Activated CD4-positive, alpha-beta T cell treated with anti-CD3 and anti-CD28 coated beads, Interleukin-2, amount 50 U/mL, for 48 hours (primary cell): ENCODE measurements around the gene EFCAB14.
"Not testable (repeated sequence)": the region's sequence is repeated elsewhere in the genome, so short reads cannot be mapped to it uniquely, and the experiment has no call there.

Experiments
- DNase-seq, 2 experiments: peaks; one replicate each; pipeline ENCODE4 v3.0.0-alpha.2; 2020

The EFCAB14 gene

GRCh38 chr1:46652321-46653100 is 66.4 kb downstream of the EFCAB14 start:
- no peak for DNase-seq

- DNase-seq: not testable (repeated sequence)
Observed at GRCh38 chr1:46651152-46651551, 67.8 kb downstream of the EFCAB14 start.

DNA sequence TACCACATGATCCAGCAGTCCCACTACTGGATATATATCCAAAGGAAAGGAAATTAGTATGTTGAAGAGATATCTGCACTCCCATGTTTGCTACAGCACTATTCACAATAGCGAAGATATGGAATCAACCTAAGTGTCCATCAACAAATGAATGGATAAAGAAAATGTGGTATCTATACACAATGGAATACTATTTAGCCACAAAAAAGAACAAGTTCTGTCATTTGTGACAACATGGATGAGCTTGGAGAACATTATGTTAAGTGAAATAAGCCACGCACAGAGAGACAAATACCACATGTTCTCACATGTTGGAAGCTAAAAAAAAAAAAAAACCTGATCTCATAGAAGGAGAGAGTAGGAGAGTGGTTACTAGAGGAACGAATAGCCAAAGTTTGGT is 68.4 kb downstream of the EFCAB14 start:
- no peak for DNase-seq

DNA sequence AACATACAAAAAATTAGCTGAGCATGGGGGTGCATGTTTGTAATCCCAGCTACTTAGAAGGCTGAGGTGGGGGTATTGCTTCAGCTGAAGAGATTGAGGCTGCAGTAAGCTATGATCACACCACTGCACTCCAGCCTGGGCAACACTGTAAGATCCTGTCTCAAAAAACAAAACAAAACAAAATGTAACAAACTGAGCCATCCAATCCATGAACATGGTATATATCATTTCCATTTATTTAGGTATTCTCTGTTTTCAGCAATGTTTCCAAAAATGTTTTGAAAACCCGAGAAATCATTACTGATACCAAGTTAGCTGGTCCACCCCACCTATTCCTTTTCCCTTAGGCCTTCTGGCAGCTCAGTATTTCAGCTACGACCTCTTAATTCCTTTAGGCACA is 69.2 kb downstream of the EFCAB14 start:
- DNase-seq: no peak

DNA sequence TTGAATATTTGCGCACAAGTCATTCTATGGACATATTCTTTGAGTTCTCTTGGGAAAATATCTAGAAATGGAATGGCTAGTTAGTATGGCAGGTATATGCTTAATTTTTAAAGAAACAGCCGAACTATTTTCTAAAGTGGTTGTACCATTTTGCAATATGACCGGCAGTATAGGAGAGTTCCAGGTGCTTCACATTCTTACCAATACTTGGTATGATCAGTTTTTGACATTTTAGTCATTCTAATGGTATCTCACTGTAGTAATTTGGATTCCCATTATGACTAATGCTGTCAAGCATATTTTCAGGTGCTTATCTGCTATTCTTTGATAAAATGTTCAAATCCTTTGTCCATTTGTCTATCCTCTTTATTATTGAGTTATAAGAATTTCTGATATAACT is 71.3 kb downstream of the EFCAB14 start:
- DNase-seq: no peak

DNA sequence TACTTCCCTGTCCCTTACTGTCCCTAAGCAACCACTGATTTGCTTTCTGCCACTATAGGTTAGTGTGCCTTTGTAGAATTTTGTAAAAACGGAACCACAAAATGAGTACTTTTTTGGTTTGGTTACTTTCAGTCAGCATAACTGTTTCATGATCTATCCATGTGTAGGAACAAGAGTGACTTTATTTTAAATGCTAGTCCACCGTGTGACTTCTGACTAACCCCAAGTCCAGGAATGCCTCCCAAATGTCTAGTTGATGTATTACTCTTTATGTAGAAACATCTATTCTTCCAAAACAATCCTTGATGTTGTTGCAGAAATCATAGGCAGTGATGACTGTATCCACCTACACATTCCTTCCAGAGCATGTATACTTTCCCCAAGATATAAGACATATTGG is 72.1 kb downstream of the EFCAB14 start:
- no peak for DNase-seq

DNA sequence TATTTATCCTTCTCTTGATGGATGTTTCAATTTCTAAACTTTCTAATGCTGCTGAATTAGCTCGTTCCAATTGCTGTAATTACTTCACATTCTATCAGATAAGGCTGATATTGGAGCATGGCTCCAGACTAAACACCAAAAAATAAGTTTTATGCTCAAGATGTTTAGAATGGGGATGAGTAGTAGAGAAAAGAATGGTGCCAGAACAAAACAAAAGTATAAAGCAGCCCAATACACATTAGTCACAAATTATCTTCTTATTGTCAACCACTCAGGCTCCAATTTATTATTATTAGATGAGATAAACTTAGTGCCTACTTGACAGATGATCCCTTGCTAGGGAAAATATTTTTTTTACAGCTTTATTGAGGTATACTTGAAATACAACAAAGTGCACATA is 72.6 kb downstream of the EFCAB14 start:
- DNase-seq: no peak

DNA sequence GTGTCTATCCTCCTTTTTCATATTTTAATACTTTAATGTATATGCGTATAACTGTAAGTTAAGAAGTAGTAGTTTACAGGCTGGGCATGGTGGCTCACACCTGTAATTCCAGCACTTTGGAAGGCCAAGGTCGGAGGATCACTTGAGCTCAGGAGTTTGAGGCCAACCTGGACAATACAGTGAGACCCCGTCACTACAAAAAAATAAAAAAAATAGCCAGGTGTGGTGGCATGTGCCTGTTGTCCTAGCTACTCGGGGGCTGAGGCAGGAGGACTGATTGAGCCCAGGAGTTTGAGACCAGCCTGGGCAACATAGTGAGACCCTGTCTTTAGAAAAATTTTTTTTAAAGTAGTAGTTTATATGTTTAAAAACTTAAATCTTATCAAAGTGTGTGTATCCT is 73.1 kb downstream of the EFCAB14 start:
- DNase-seq: no peak

DNA sequence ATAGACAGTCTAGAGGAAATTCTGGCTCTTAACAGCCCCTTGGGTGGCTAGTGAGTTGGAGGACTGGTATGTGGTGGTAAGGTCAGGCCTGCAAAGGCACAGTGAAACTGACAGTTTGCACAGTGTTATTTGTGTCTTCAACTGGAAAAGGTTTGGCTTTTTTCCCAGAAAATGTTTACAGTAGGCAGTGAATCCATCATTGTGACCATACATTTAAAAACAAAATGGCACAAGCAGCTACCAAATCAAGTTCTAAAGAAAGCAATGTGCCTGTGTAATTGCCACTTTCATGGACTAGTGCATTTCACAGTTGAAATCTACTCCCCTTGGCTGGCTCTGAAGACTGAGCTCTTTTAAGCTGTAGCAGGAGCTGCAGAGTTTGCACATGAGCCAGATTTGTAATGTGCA is 75.5 kb downstream of the EFCAB14 start:
- no peak for DNase-seq

- DNase-seq: no peak
Observed at GRCh38 chr1:46642115-46642680, 76.7 kb downstream of the EFCAB14 start.

DNA sequence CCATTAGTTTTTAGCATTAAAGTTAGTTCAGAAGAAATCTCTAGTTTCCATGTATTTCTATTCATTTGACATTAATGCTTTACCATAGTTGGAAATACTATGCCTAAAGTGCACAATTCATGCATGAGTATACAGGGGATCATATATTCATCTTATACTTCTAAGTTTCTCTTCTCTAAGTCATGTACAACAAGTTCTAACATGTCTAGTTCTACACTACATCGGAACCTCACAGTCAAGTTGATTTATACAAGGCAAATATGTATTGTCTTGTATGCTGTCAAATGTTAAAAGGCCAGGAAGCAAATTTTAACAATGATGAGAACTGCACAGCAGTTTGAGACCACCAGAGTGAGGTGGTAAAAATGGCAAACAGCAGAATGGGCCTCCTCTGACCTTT is 79.4 kb downstream of the EFCAB14 start:
- no peak for DNase-seq

DNA sequence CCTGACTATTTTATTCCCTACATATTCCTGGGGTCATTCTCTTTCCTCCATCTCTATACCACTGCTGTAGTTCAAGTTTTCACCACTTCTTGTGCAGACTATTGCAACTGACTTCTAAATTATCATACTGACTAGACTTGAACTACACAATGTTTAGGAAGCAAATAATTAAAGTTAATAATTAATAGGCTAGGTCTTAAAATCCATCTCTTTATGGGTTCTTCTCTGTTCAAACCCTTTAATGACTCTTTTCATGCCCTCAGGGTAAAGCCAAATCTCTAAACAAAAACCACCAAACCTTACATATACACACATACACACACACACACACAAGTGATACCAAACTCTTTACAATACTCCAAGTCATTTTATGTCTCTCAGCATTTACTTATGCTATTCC is 80.0 kb downstream of the EFCAB14 start:
- DNase-seq: no peak

DNA sequence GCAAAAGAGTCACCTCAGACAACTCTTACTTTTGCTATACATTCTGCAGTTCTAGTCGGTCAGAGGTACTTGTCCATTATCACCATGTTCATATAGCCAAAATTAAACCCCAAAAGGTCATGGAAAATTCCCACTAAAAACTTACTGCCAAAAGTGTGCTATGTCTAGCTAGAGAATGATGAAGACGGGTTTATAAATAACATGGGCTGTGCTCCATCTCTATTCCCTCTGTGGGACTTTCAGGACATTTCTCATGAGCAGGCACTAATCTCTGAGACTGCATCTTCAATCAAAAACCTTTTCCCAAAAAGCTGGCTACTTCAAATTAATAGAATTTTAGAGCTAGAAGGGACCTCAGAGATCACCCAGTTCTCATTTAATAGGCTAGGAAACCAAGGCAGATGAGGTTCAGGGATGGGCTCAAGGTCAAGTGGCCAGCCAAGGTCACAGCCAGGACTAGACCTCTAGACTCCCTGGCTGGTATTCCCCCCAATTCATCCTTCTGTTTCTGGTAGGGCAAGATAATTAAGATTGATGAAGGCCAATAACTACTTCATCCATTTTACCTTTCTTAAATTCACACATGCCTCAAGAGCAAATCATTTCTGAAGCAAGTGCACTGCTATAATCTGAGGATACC is 81.3 kb downstream of the EFCAB14 start:
- no peak for DNase-seq

GRCh38 chr1:46635205-46635604 is 83.7 kb downstream of the EFCAB14 start:
- DNase-seq: no peak

DNA sequence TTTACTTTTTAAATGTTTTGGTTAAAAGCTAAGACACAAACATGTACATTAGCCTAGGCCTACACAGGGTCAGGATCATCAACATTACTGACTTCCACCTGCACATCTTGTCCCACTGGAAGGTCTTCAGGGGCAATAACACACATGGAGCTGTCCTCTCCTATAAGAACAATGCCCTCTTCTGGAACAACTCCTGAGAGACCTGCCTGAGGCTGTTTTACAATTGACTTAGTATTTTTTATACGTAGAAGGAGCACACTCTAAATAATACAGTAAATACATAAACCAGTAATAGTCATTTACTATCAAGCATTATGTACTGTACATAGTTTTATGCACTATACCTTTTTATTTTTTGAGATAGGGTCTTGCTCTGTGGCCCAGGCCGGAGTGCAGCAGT is 88.2 kb downstream of the EFCAB14 start:
- no peak for DNase-seq
